ENCODE data around the gene SERPINB8. TPM values are rescaled to one million over a fixed set of nuclear protein-coding genes. Genes with fewer than 3 reads are reported as not detected.
A peak's percentile ranks its signal among the peaks of the same experiment; 100 is the strongest.
"Not testable (repeated sequence)": the region's sequence is repeated elsewhere in the genome, so short reads cannot be mapped to it uniquely, and the experiment has no call there.

SERPINB8 gene
- 1 to 10 TPM; 2.2 to 7.1 (median 5.0) TPM for total RNA-seq
- 10 to 100 TPM; 13.7 to 21.7 (median 15.6) TPM for polyA plus RNA-seq

GRCh38 chr18:63969942-63970808 is at the start of gene SERPINB8:
TSS of gene SERPINB8 (plus strand) at chr18:63970081. CDS start at chr18:63978309, 8,228 bp downstream.
- H3K4me3 ChIP-seq, result peak within 1 kb of the TSS; percentile 65 to 97 (median 90)
- DNase-seq, result peak; percentile 97
- no peaks in the 10 kb centered on the region for H3K36me3 ChIP-seq
- H3K27ac ChIP-seq, result peak within 1 kb of the TSS; percentile 95 to 99 (median 98)
- 0% methylated on average over 62 of the region's 62 CpGs for WGBS, 2 donors
- intact Hi-C loops (cut with DNase I), result loop anchor here (1.0 to 10.0 kb wide), 2 partner anchors 9 to 1255 kb away; partner anchors contain the start of gene PHLPP1
- TF ChIP-seq POLR2A (IDR thresholded peaks at IDR 0.05), result peak; percentile 83 to 87
- peak; percentile 91 to 95 (median 94) for TF ChIP-seq POLR2AphosphoS5 (IDR thresholded peaks at IDR 0.05)
- no peak for TF ChIP-seq CTCF (IDR thresholded peaks at IDR 0.05)
- TF ChIP-seq EP300 (IDR thresholded peaks at IDR 0.05), result no peak
- peaks cover 0 to 12% (median 8%) of the 10 kb centered on the region in 4 donors for H3K4me1 ChIP-seq
- H3K9me3 ChIP-seq, result no peaks in the 10 kb centered on the region
- H3K27me3 ChIP-seq, result no peaks in the 10 kb centered on the region

- Histone ChIP-seq H3K4me3 (no peak overlapping the region), H3K27me3 (no peaks in the 10 kb centered on the region), H3K36me3 (no peaks in the 10 kb centered on the region), H3K4me1 (no peaks in the 10 kb centered on the region), H3K9me3 (no peaks in the 10 kb centered on the region), H3K27ac (no peak overlapping the region)
- TF ChIP-seq POLR2A (IDR thresholded peaks at IDR 0.05) (no peak), POLR2AphosphoS5 (IDR thresholded peaks at IDR 0.05) (no peak), CTCF (IDR thresholded peaks at IDR 0.05) (no peak), EP300 (IDR thresholded peaks at IDR 0.05) (no peak)
- DNase-seq, result no peak
- 86 to 91% methylated on average over 2 of the region's 2 CpGs for WGBS, 2 donors
- intact Hi-C loops (cut with DNase I), result no loop called here
Measured at GRCh38 chr18:63922049-63922448, 47.8 kb upstream of the SERPINB8 start.

- no peak for DNase-seq
- WGBS, 2 donors, result 72 to 74% methylated on average over 1 of the region's 1 CpG
- Histone ChIP-seq H3K27me3 (no peaks in the 10 kb centered on the region), H3K4me1 (no peaks in the 10 kb centered on the region), H3K9me3 (no peaks in the 10 kb centered on the region), H3K4me3 (no peak overlapping the region), H3K36me3 (no peaks in the 10 kb centered on the region), H3K27ac (no peak overlapping the region)
- TF ChIP-seq POLR2A (IDR thresholded peaks at IDR 0.05) (no peak), EP300 (IDR thresholded peaks at IDR 0.05) (no peak), CTCF (IDR thresholded peaks at IDR 0.05) (no peak), POLR2AphosphoS5 (IDR thresholded peaks at IDR 0.05) (no peak)
- intact Hi-C loops (cut with DNase I), result no loop called here
Measured at GRCh38 chr18:63924551-63924950, 45.3 kb upstream of the SERPINB8 start.

GRCh38 chr18:63928331-63928730 is 41.5 kb upstream of the SERPINB8 start:
- no peak overlapping the region for H3K27ac ChIP-seq
- no peaks in the 10 kb centered on the region for H3K9me3 ChIP-seq
- no peak for TF ChIP-seq CTCF (IDR thresholded peaks at IDR 0.05)
- TF ChIP-seq POLR2AphosphoS5 (IDR thresholded peaks at IDR 0.05), result no peak
- TF ChIP-seq POLR2A (IDR thresholded peaks at IDR 0.05), result no peak
- no peak for TF ChIP-seq EP300 (IDR thresholded peaks at IDR 0.05)
- H3K4me3 ChIP-seq, result no peak overlapping the region
- DNase-seq, result no peak
- WGBS, 2 donors, result 64 to 67% methylated on average over 8 of the region's 8 CpGs
- intact Hi-C loops (cut with DNase I), result no loop called here
- H3K4me1 ChIP-seq, result no peaks in the 10 kb centered on the region
- H3K36me3 ChIP-seq, result no peaks in the 10 kb centered on the region
- H3K27me3 ChIP-seq, result no peaks in the 10 kb centered on the region

- H3K27me3 ChIP-seq; H3K36me3 ChIP-seq; DNase-seq; H3K27ac ChIP-seq; H3K4me1 ChIP-seq; H3K4me3 ChIP-seq; H3K9me3 ChIP-seq; intact Hi-C loops (cut with DNase I): not testable (repeated sequence)
Measured at GRCh38 chr18:63929369-63929768, 40.5 kb upstream of the SERPINB8 start.
